Ishikawa (cell line): ENCODE data around the gene B4GAT1.

Experiments
- CEBPB ChIP-seq: IDR thresholded peaks from 2 replicates; pipeline ENCODE4 v1.6.1; 2012
- CREB1 ChIP-seq: IDR thresholded peaks from 2 replicates; pipeline ENCODE4 v1.6.1; 2012; ENCODE audit warnings: low read depth
- EGR1 ChIP-seq: IDR thresholded peaks from 2 replicates; pipeline ENCODE4 v1.6.1; 2012
- EP300 ChIP-seq: IDR thresholded peaks from 2 replicates; pipeline ENCODE4 v1.6.1; 2012; ENCODE audit warnings: borderline replicate concordance
- FOXM1 ChIP-seq: IDR thresholded peaks from 2 replicates; pipeline ENCODE4 v1.6.1; 2012; ENCODE audit warnings: low read depth, borderline replicate concordance
- NFIC ChIP-seq: IDR thresholded peaks from 2 replicates; pipeline ENCODE4 v1.6.1; 2012
- RAD21 ChIP-seq: IDR thresholded peaks from 2 replicates; pipeline ENCODE4 v1.6.1; 2012; ENCODE audit warnings: low read depth
- REST ChIP-seq: IDR thresholded peaks from 2 replicates; pipeline ENCODE4 v1.6.1; 2012; ENCODE audit warnings: low read depth, mild to moderate bottlenecking
- TAF1 ChIP-seq: IDR thresholded peaks from 2 replicates; pipeline ENCODE4 v1.6.1; 2012; ENCODE audit warnings: low read depth, mild to moderate bottlenecking
- TCF12 ChIP-seq: IDR thresholded peaks from 2 replicates; pipeline ENCODE4 v1.6.1; 2012; ENCODE audit warnings: low read depth
- TEAD4 ChIP-seq: IDR thresholded peaks from 2 replicates; pipeline ENCODE4 v1.6.1; 2012
- YY1 ChIP-seq: IDR thresholded peaks from 2 replicates; pipeline ENCODE4 v1.6.1; 2012; ENCODE audit warnings: low read depth
- ZBTB7A ChIP-seq: IDR thresholded peaks from 2 replicates; pipeline ENCODE4 v1.6.1; 2012; ENCODE audit warnings: low read depth
- TF ChIP-seq, protein P1 (sequence below): IDR thresholded peaks from 2 replicates; pipeline ENCODE4 v1.6.1; 2012

DNA sequence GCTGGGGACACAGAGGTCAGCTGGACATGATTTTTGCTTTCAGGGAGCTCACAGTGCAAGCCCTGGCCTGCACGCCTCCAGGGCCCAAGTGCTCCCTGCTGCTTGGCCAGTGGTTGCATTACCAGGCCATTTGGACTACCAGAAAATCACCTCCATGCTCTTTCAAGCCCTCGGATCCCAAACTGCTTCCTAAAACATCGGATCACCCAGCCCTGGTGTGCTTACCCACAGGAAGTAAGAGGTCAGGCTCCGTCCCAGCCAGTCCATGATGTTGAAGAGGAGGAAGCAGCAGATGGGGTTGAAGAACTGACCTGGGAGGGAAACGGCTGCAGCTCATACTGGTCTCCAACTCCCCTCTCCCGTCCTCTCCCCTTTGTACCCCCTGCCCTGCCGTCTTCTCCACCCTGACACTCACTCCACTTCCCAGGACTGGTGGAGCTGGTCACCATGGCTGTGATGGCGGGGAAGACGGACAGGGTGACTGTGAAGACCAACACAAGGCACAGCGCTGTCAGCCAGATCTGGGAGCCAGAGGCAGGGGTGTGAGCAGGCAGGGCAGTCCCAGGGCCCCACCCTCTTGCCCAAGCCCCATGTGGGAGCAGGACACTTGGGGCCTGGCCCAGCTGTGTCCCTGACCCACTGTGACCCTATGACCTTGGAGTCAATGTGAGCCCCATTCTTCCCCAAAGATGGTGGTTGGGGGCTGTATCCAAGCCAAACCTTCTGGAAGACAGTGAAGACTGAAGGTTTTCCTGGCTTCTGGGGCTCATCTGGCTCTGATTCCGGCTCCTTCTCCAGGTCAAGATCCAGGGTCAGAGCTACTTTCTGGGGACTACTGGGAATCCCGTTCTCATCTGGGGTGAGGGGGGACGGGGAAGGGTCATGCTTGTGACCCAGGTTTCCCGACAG is 18.5 kb upstream of the B4GAT1 start:
- TF ChIP-seq CEBPB (no peak), TAF1 (no peak), RAD21 (no peak), TCF12 (no peak), CREB1 (no peak), YY1 (no peak), ZBTB7A (no peak), FOXM1 (no peak), EP300 (no peak), REST (no peak), NFIC (no peak), TEAD4 (no peak), EGR1 (no peak)
- TF ChIP-seq, protein P1, sequence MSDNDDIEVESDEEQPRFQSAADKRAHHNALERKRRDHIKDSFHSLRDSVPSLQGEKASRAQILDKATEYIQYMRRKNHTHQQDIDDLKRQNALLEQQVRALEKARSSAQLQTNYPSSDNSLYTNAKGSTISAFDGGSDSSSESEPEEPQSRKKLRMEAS = no peak
